Body of pancreas (tissue), 4 donors: ENCODE measurements around the gene NTSR1. TPM values are rescaled to one million over a fixed set of nuclear protein-coding genes. Genes with fewer than 3 reads are reported as not detected.
A peak's percentile ranks its signal among the peaks of the same experiment; 100 is the strongest.

ENCODE experiments used
- ATAC-seq: fragments of 150-250 bp; one replicate; pipeline ENCODE4 v1.9.1; 2016
- DNase-seq, 4 donors: peaks; one replicate each; pipeline ENCODE4 v3.0.0-alpha.2; 2019
- H3K27ac ChIP-seq, 4 donors: fragments of 200-600 bp; sonication (generic); 1 replicate in 3 of 4; 2 replicates in 1 of 4; pipeline versions ENCODE4 v1.5.1 to v1.6.1; 2016 to 2019; ENCODE audit warnings: mild to moderate bottlenecking in 1 of 4, mixed read lengths in 1 of 4, moderate library complexity in 1 of 4
- H3K27me3 ChIP-seq, 2 donors: fragments of 200-600 bp; sonication (generic); one replicate each; pipeline ENCODE4 v1.6.0; 2016; ENCODE audit warnings: mild to moderate bottlenecking in 1 of 2
- H3K36me3 ChIP-seq, 2 donors: fragments of 200-600 bp; sonication (generic); replicated peaks in 1 of 2; 2 replicates each; pipeline ENCODE4 v1.5.1; 2016; ENCODE audit warnings: low read depth in 2 of 2; ENCODE audit not compliant: insufficient read depth in 1 of 2
- H3K4me1 ChIP-seq: fragments of 200-600 bp; sonication (generic); one replicate; pipeline ENCODE4 v1.6.0; 2016
- H3K4me3 ChIP-seq, 2 donors: fragments of 200-600 bp; sonication (generic); 1 replicate in 1 of 2; 2 replicates in 1 of 2; pipeline ENCODE4 v1.5.1; 2016 to 2019
- H3K9me3 ChIP-seq, 3 donors: fragments of 200-600 bp; sonication (generic); 1 replicate in 2 of 3; 2 replicates in 1 of 3; pipeline ENCODE4 v1.5.1; 2016
- POLR2A ChIP-seq, 3 donors: fragments of 450-650 bp; IDR thresholded peaks; one replicate each; pipeline ENCODE4 v1.6.1; 2016; ENCODE audit warnings: antibody characterized with exemption in 3 of 3, mild to moderate bottlenecking in 2 of 3
- WGBS, 2 donors: methylation state at CpG; one replicate each; pipeline ENCODE4 v1.1.5; 2017; 5-methylcytosine and 5-hydroxymethylcytosine counted together
- intact Hi-C: fragments of 100-400 bp; cut with DNase I; formaldehyde crosslinking; loops from one replicate; pipeline ENCODE4 v1.15.1; 2023
- total RNA-seq, 2 donors: library from RNA; depleted of rRNA; stranded (reverse); fragments of >200 nt; gene quantifications; one replicate each; pipeline ENCODE4 v1.1.0, GENCODE V29; 2016
- TF ChIP-seq, protein P1 (sequence below), 7 experiments: fragments of 450-650 bp in 4 of 7; fragments of 200-600 bp in 3 of 7; sonication (generic) in 3 of 7; IDR thresholded peaks; one replicate each; pipeline ENCODE4 v1.5.1; 2016 to 2019; ENCODE audit warnings: antibody characterized with exemption in 7 of 7

NTSR1 gene
- total RNA-seq, 2 donors from 2014 or later = not detected

DNA sequence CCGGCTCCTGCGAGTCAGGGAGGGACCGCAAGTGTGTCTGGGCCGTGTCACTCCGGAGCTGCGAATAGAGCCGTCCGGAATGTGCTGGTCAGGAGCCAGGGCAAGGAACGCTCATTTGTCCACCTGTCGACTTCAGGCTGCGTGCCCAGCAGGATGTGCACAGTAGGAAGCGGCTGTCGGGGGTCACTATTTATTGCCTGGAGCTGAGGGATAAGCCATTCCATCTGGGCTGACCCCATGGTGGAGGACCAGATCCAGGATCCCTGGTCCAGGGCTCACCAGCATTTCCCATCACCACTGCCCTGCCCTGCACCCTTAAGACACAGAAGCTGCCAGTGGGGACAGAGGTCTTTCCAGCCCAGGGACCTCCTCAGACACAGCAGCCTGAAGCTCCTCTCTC lies 14.7 kb downstream of the NTSR1 start:
- Histone ChIP-seq H3K27me3 (no peaks in the 10 kb centered on the region), H3K4me1 (peaks cover 9% of the 10 kb centered on the region), H3K36me3 (no peaks in the 10 kb centered on the region), H3K27ac (peak overlapping the region in 3 of 4 donors; percentile 7 to 31 (median 9)), H3K4me3 (no peak overlapping the region), H3K9me3 (peaks cover 0 to 7% (median 0%) of the 10 kb centered on the region in 3 donors)
- WGBS, 2 donors = 9 to 14% methylated on average over 13 of the region's 13 CpGs
- TF ChIP-seq, protein P1, sequence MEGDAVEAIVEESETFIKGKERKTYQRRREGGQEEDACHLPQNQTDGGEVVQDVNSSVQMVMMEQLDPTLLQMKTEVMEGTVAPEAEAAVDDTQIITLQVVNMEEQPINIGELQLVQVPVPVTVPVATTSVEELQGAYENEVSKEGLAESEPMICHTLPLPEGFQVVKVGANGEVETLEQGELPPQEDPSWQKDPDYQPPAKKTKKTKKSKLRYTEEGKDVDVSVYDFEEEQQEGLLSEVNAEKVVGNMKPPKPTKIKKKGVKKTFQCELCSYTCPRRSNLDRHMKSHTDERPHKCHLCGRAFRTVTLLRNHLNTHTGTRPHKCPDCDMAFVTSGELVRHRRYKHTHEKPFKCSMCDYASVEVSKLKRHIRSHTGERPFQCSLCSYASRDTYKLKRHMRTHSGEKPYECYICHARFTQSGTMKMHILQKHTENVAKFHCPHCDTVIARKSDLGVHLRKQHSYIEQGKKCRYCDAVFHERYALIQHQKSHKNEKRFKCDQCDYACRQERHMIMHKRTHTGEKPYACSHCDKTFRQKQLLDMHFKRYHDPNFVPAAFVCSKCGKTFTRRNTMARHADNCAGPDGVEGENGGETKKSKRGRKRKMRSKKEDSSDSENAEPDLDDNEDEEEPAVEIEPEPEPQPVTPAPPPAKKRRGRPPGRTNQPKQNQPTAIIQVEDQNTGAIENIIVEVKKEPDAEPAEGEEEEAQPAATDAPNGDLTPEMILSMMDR (IDR thresholded peaks at IDR 0.05) = no peak
- TF ChIP-seq POLR2A (IDR thresholded peaks at IDR 0.05) = no peak
- intact Hi-C loops = no loop called here
- peak; percentile 61 to 82 (median 78) for DNase-seq
- peak; percentile 87 for ATAC-seq

DNA sequence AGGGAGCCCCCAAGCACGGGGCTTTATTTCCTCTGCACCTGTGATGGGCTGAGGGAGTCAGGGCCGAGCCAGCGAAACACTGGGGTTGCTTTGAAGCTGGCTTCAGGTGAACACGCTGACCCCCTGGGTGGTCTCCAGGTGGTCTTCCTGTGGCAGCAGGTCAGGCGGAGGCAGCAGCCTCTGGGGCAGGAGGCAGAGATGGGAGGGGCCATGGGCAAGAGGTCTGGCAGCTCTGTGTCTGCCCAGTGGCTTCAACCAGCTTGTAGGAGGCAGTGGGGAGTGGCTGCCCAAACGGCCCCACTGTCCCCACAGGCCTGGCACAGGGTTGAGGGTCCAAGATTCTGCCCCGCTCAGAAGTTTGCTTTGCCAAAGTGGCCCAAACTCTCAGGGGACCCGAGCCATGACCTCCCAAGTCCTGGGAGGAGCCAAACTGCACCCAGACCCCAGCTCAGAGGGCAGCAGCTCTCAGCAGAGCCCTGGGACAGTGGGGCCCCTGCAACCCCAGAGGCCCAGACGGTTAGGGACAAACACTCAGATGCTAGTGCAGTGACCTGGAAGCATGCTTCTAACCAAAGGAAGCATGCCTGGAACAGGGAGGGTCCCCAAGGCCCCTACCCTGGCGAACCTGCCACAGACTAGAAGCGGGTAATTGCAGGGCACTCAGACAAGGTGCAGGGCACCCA lies 15.3 kb downstream of the NTSR1 start:
- TF ChIP-seq, protein P1 (IDR thresholded peaks at IDR 0.05) = no peak
- no peak for TF ChIP-seq POLR2A (IDR thresholded peaks at IDR 0.05)
- peak overlapping the region in 3 of 4 donors; percentile 7 to 31 (median 9) for H3K27ac ChIP-seq
- no peak overlapping the region for H3K4me3 ChIP-seq
- no peak for ATAC-seq
- H3K27me3 ChIP-seq = no peaks in the 10 kb centered on the region
- H3K36me3 ChIP-seq = no peaks in the 10 kb centered on the region
- H3K9me3 ChIP-seq = peaks cover 0 to 7% (median 0%) of the 10 kb centered on the region in 3 donors
- peak in 1 of 4 donors; percentile 3 for DNase-seq
- peaks cover 9% of the 10 kb centered on the region for H3K4me1 ChIP-seq
- intact Hi-C loops = no loop called here
- WGBS, 2 donors = 44 to 68% methylated on average over 3 to 10 of the region's 11 CpGs

- H3K36me3 ChIP-seq = no peaks in the 10 kb centered on the region
- ATAC-seq (no peak), DNase-seq (peak in 1 of 4 donors; percentile 1)
- WGBS, 2 donors = 75 to 77% methylated on average over 9 to 24 of the region's 24 CpGs
- peaks cover 0 to 7% (median 0%) of the 10 kb centered on the region in 3 donors for H3K9me3 ChIP-seq
- no peak for TF ChIP-seq POLR2A (IDR thresholded peaks at IDR 0.05)
- H3K4me3 ChIP-seq = no peak overlapping the region
- H3K27ac ChIP-seq = no peak overlapping the region
- intact Hi-C loops = no loop called here
- no peaks in the 10 kb centered on the region for H3K27me3 ChIP-seq
- peaks cover 9% of the 10 kb centered on the region for H3K4me1 ChIP-seq
Measured at GRCh38 chr20:62724692-62725595, 16.3 kb downstream of the NTSR1 start.

GRCh38 chr20:62725596-62726268 lies 17.1 kb downstream of the NTSR1 start:
- Histone ChIP-seq H3K27me3 (no peaks in the 10 kb centered on the region), H3K4me3 (no peak overlapping the region), H3K27ac (no peak overlapping the region), H3K4me1 (peaks cover 9% of the 10 kb centered on the region), H3K36me3 (no peaks in the 10 kb centered on the region), H3K9me3 (peaks cover 0 to 7% (median 0%) of the 10 kb centered on the region in 3 donors)
- intact Hi-C loops = no loop called here
- DNase-seq (peak in 1 of 4 donors; percentile 1), ATAC-seq (no peak)
- 68 to 71% methylated on average over 10 to 15 of the region's 15 CpGs for WGBS, 2 donors
- TF ChIP-seq, protein P1 (IDR thresholded peaks at IDR 0.05) = no peak
- TF ChIP-seq POLR2A (IDR thresholded peaks at IDR 0.05) = no peak

GRCh38 chr20:62726276-62726675 lies 17.6 kb downstream of the NTSR1 start:
- 44 to 60% methylated on average over 11 to 12 of the region's 12 CpGs for WGBS, 2 donors
- TF ChIP-seq POLR2A (IDR thresholded peaks at IDR 0.05) = no peak
- TF ChIP-seq, protein P1 (IDR thresholded peaks at IDR 0.05) = no peak
- intact Hi-C loops = no loop called here
- Histone ChIP-seq H3K4me3 (no peak overlapping the region), H3K27ac (no peak overlapping the region), H3K4me1 (peaks cover 9% of the 10 kb centered on the region), H3K9me3 (peaks cover 0 to 5% (median 0%) of the 10 kb centered on the region in 3 donors), H3K36me3 (no peaks in the 10 kb centered on the region), H3K27me3 (no peaks in the 10 kb centered on the region)
- ATAC-seq (no peak), DNase-seq (no peak)
